ENCODE measurements around the gene GABARAP. TPM values are rescaled to one million over a fixed set of nuclear protein-coding genes. Genes with fewer than 3 reads are reported as not detected.
A peak's percentile ranks its signal among the peaks of the same experiment; 100 is the strongest.

GABARAP gene
- total RNA-seq, 1 donor from 2014 or later = 587 TPM

DNA sequence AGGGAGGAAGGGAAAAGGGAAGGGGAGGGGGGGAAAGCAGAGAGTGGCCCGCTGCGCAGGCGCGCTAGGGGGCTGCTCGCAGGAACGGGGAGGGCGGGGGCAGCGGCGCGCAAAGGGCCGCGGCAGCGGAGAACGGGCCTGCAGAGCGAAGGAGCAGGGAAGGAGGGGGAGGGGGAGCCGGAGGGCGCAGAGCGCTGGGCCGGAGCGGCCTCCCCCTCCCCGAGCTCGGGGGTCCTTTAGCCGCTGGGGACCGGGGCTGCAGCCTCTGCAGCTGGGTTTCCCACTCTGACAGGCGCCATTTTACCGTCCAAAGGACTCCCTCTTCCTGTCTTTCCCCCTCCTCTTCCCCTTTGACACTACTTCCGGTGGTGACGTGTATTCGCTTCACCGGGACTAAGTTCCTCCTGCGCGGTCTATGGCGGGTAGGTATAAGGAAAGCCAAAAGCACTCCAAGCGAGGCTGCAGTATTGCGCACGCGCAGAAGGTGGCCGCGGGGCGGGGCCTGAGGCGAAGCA, 9.5 kb upstream of the GABARAP start, which contains the start of gene CTDNEP1:
TSS of gene CTDNEP1 (minus strand) at position 74 of the 515 bp plus-strand sequence. CDS start 438 bp downstream, outside the sequence.
- ATAC-seq (peak; percentile 95), DNase-seq (peak; percentile 97)
- Histone ChIP-seq H3K27me3 (ENCODE audit: low read depth) (no peaks in the 10 kb centered on the region), H3K36me3 (peaks cover 35% of the 10 kb centered on the region), H3K4me3 (peak within 1 kb of the TSS; percentile 89), H3K9me3 (no peaks in the 10 kb centered on the region), H3K4me1 (peaks cover 36% of the 10 kb centered on the region), H3K27ac (peak within 1 kb of the TSS; percentile 100)
- no peak for TF ChIP-seq CTCF (IDR thresholded peaks at IDR 0.05)
- intact Hi-C loops (cut with DNase I) = no loop called here

GRCh38 chr17:7250695-7251627, 8.7 kb upstream of the GABARAP start:
- DNase-seq (no peak), ATAC-seq (peak in 1 of 2 donors; percentile 20)
- peak overlapping the region; percentile 89 for H3K4me3 ChIP-seq
- no peaks in the 10 kb centered on the region for H3K27me3 ChIP-seq (ENCODE audit: low read depth)
- peaks cover 35% of the 10 kb centered on the region for H3K36me3 ChIP-seq
- peaks cover 36% of the 10 kb centered on the region for H3K4me1 ChIP-seq
- H3K9me3 ChIP-seq = no peaks in the 10 kb centered on the region
- no peak for TF ChIP-seq CTCF (IDR thresholded peaks at IDR 0.05)
- intact Hi-C loops (cut with DNase I) = no loop called here
- H3K27ac ChIP-seq = peak overlapping the region; percentile 100

- no peaks in the 10 kb centered on the region for H3K9me3 ChIP-seq
- peak overlapping the region; percentile 89 for H3K4me3 ChIP-seq
- no peak for TF ChIP-seq CTCF (IDR thresholded peaks at IDR 0.05)
- ATAC-seq (no peak), DNase-seq (no peak)
- H3K27me3 ChIP-seq (ENCODE audit: low read depth) = no peaks in the 10 kb centered on the region
- H3K36me3 ChIP-seq = peaks cover 35% of the 10 kb centered on the region
- peaks cover 36% of the 10 kb centered on the region for H3K4me1 ChIP-seq
- no peak overlapping the region for H3K27ac ChIP-seq
- intact Hi-C loops (cut with DNase I) = no loop called here
Observed at GRCh38 chr17:7249830-7250229, 7.6 kb upstream of the GABARAP start.

- Histone ChIP-seq H3K27ac (no peak overlapping the region), H3K4me1 (peaks cover 36% of the 10 kb centered on the region)
- no peak for DNase-seq
Observed at GRCh38 chr17:7249214-7249613, 7.0 kb upstream of the GABARAP start.

GRCh38 chr17:7248796-7249195, 6.5 kb upstream of the GABARAP start:
- ATAC-seq = no peak

More at GRCh38 chr17:7249214-7249613, 7.0 kb upstream of the GABARAP start:
- peaks cover 35% of the 10 kb centered on the region for H3K36me3 ChIP-seq
- no peak for ATAC-seq
- no peaks in the 10 kb centered on the region for H3K9me3 ChIP-seq
- no peaks in the 10 kb centered on the region for H3K27me3 ChIP-seq (ENCODE audit: low read depth)
- no peak for TF ChIP-seq CTCF (IDR thresholded peaks at IDR 0.05)
- intact Hi-C loops (cut with DNase I) = no loop called here
- H3K4me3 ChIP-seq = no peak overlapping the region

More at GRCh38 chr17:7248796-7249195, 6.5 kb upstream of the GABARAP start:
- no peak for DNase-seq
- no peak overlapping the region for H3K4me3 ChIP-seq
- no peaks in the 10 kb centered on the region for H3K27me3 ChIP-seq (ENCODE audit: low read depth)
- no peak overlapping the region for H3K27ac ChIP-seq
- TF ChIP-seq CTCF (IDR thresholded peaks at IDR 0.05) = no peak
- intact Hi-C loops (cut with DNase I) = no loop called here
- peaks cover 38% of the 10 kb centered on the region for H3K4me1 ChIP-seq
- no peaks in the 10 kb centered on the region for H3K9me3 ChIP-seq
- H3K36me3 ChIP-seq = peaks cover 35% of the 10 kb centered on the region

All from lower lobe of right lung (tissue), 2 donors.